Suprapubic skin (tissue), 4 donors: ENCODE results near the gene TMEM232. TPM values are rescaled to one million over a fixed set of nuclear protein-coding genes. Genes with fewer than 3 reads are reported as not detected.

Experiments used
- total RNA-seq, 4 donors: library from RNA; depleted of rRNA; stranded (reverse); fragments of >200 nt; gene quantifications; one replicate each; pipeline ENCODE4 v1.1.0, GENCODE V29; 2016

TMEM232 gene
- total RNA-seq, 4 donors from 2014 or later: 0.76 to 1.9 (median 0.98) TPM

Other genes with a start within 250 kb of the TMEM232 start
- gene SLC25A46, start 12.3 kb upstream of the TMEM232 start, total RNA-seq: 10 to 100 TPM; 27.8 to 46.4 (median 45.4) TPM